Hepatocyte (in vitro differentiated cells): ENCODE data around the gene DUSP8. TPM values are rescaled to one million over a fixed set of nuclear protein-coding genes. Genes with fewer than 3 reads are reported as not detected.

Experiments
- DNase-seq: peaks from one replicate; pipeline ENCODE4 v3.0.0-alpha.2; 2016; ENCODE audit warnings: low spot score
- H2AFZ ChIP-seq: fragments of 200-600 bp; sonication (generic); 2 replicates; pipeline ENCODE4 v1.6.0; 2016; ENCODE audit warnings: antibody characterized with exemption, mild to moderate bottlenecking
- H3K27ac ChIP-seq: fragments of 200-600 bp; sonication (generic); 2 replicates; pipeline ENCODE4 v1.5.1; 2016; ENCODE audit warnings: mild to moderate bottlenecking
- H3K27me3 ChIP-seq: fragments of 200-600 bp; sonication (generic); 2 replicates; pipeline ENCODE4 v1.6.1; 2016
- H3K36me3 ChIP-seq: fragments of 200-600 bp; sonication (generic); replicated peaks from 2 replicates; pipeline ENCODE4 v1.5.1; 2016; ENCODE audit warnings: low read depth; ENCODE audit not compliant: insufficient read depth
- H3K4me1 ChIP-seq: fragments of 200-600 bp; sonication (generic); 2 replicates; pipeline ENCODE4 v1.5.1; 2016; ENCODE audit warnings: mild to moderate bottlenecking, moderate library complexity; ENCODE audit not compliant: insufficient read depth
- H3K4me2 ChIP-seq: fragments of 200-600 bp; sonication (generic); 2 replicates; pipeline ENCODE4 v1.6.0; 2016
- H3K4me3 ChIP-seq: fragments of 200-600 bp; sonication (generic); 2 replicates; pipeline ENCODE4 v1.5.1; 2016; ENCODE audit warnings: mild to moderate bottlenecking
- H3K79me2 ChIP-seq: fragments of 200-600 bp; sonication (generic); 2 replicates; pipeline ENCODE4 v1.6.0; 2017; ENCODE audit warnings: mild to moderate bottlenecking
- H3K9me2 ChIP-seq: fragments of 200-600 bp; sonication (generic); replicated peaks from 2 replicates; pipeline ENCODE4 v1.6.0; 2017; ENCODE audit warnings: mild to moderate bottlenecking; ENCODE audit not compliant: insufficient read depth
- H3K9me3 ChIP-seq: fragments of 200-600 bp; sonication (generic); 2 replicates; pipeline ENCODE4 v1.5.1; 2016; ENCODE audit warnings: low read depth, mild to moderate bottlenecking
- H4K20me1 ChIP-seq: fragments of 200-600 bp; sonication (generic); 2 replicates; pipeline ENCODE4 v1.6.0; 2016; ENCODE audit warnings: mild to moderate bottlenecking; ENCODE audit not compliant: insufficient read depth, poor library complexity, severe bottlenecking
- CTCF ChIP-seq: fragments of 200-600 bp; sonication (generic); IDR thresholded peaks from 2 replicates; pipeline ENCODE4 v1.5.1; 2016; ENCODE audit warnings: antibody characterized with exemption, mild to moderate bottlenecking; ENCODE audit not compliant: poor library complexity
- EZH2 ChIP-seq: fragments of 200-600 bp; sonication (generic); IDR thresholded peaks from 2 replicates; pipeline ENCODE4 v1.6.1; 2016; ENCODE audit warnings: antibody characterized with exemption, mild to moderate bottlenecking, borderline replicate concordance
- EZH2phosphoT487 ChIP-seq: fragments of 200-600 bp; sonication (generic); IDR thresholded peaks from one replicate; pipeline ENCODE4 v1.6.1; 2018; ENCODE audit warnings: antibody characterized with exemption, mild to moderate bottlenecking, low read depth, moderate library complexity; ENCODE audit not compliant: unreplicated experiment, severe bottlenecking
- WGBS: methylation state at CpG from one replicate; pipeline ENCODE4 v1.1.6; 2016; ENCODE audit warnings: low lambda C conversion rate; ENCODE audit errors: missing lambda C conversion rate; 5-methylcytosine and 5-hydroxymethylcytosine counted together
- polyA plus RNA-seq: library from polyadenylated mRNA; unstranded; fragments of >200 nt; fragmentation: Nextera tagmentation; extraction: Ambion mirVana; gene quantifications from 2 replicates; pipeline ENCODE4 v1.2.1, GENCODE V29; 2016
- total RNA-seq: library from RNA; depleted of rRNA; stranded (reverse); fragments of >200 nt; gene quantifications from 2 replicates; pipeline ENCODE4 v1.2.3, GENCODE V29; 2014

DUSP8 gene
- total and polyA plus RNA-seq, 2 experiments from 2014 or later = 8.0 to 17.7 TPM

- Histone ChIP-seq H3K4me2 (peak overlapping the region; percentile 92), H3K36me3 (no peaks in the 10 kb centered on the region), H3K27me3 (peaks cover 19% of the 10 kb centered on the region), H3K27ac (no peak overlapping the region), H2AFZ (no peak overlapping the region), H3K4me1 (peaks cover 13% of the 10 kb centered on the region), H3K9me3 (no peaks in the 10 kb centered on the region), H3K79me2 (peaks cover 20% of the 10 kb centered on the region), H4K20me1 (peaks cover 46% of the 10 kb centered on the region), H3K4me3 (no peak overlapping the region), H3K9me2 (no peaks in the 10 kb centered on the region)
- WGBS = 81% methylated on average over 14 of the region's 14 CpGs
- peak; percentile 31 for DNase-seq
- TF ChIP-seq EZH2phosphoT487 (no peak), EZH2 (no peak), CTCF (no peak)
Observed at GRCh38 chr11:1569251-1569780, 2.8 kb downstream of the DUSP8 start.

- H3K27me3 ChIP-seq = peaks cover 11% of the 10 kb centered on the region
- no peak for DNase-seq
Observed at GRCh38 chr11:1568441-1568911, 3.6 kb downstream of the DUSP8 start.

GRCh38 chr11:1567721-1568100 lies 4.4 kb downstream of the DUSP8 start:
- Histone ChIP-seq H3K79me2 (peaks cover 20% of the 10 kb centered on the region), H4K20me1 (peaks cover 46% of the 10 kb centered on the region), H3K4me3 (no peak overlapping the region), H3K4me1 (peaks cover 13% of the 10 kb centered on the region), H3K27me3 (peaks cover 4% of the 10 kb centered on the region), H2AFZ (no peak overlapping the region), H3K9me3 (no peaks in the 10 kb centered on the region), H3K27ac (no peak overlapping the region), H3K4me2 (no peak overlapping the region), H3K36me3 (no peaks in the 10 kb centered on the region), H3K9me2 (no peaks in the 10 kb centered on the region)
- WGBS = 73% methylated on average over 7 of the region's 7 CpGs
- no peak for DNase-seq
- no peak for TF ChIP-seq EZH2
- TF ChIP-seq CTCF = no peak

More at GRCh38 chr11:1568441-1568911, 3.6 kb downstream of the DUSP8 start:
- Histone ChIP-seq H4K20me1 (peaks cover 46% of the 10 kb centered on the region), H3K27ac (no peak overlapping the region), H2AFZ (no peak overlapping the region), H3K36me3 (no peaks in the 10 kb centered on the region), H3K9me3 (no peaks in the 10 kb centered on the region), H3K9me2 (no peaks in the 10 kb centered on the region), H3K4me2 (no peak overlapping the region), H3K4me3 (no peak overlapping the region), H3K79me2 (peaks cover 20% of the 10 kb centered on the region), H3K4me1 (peaks cover 13% of the 10 kb centered on the region)
- WGBS = 62% methylated on average over 13 of the region's 13 CpGs
- no peak for TF ChIP-seq CTCF
